ENCODE results near the gene NYAP1. TPM values are rescaled to one million over a fixed set of nuclear protein-coding genes. Genes with fewer than 3 reads are reported as not detected.
"Not testable (repeated sequence)": the region's sequence is repeated elsewhere in the genome, so short reads cannot be mapped to it uniquely, and the experiment has no call there.

NYAP1 gene
- total and polyA plus RNA-seq, 2 of the 8 experiments (the other 6 are each of a cell fraction or from before 2014, with no cell fraction given): 1.9 to 4.6 TPM

GRCh38 chr7:100439244-100439643 is 44.5 kb upstream of the NYAP1 start:
- POLR2A ChIA-PET (ENCODE audit: partially characterized antibody): interaction anchor here (1.0 to 4.7 kb wide), 2 partner anchors 10 to 11 kb away, joined by 3 to 45 read pairs; partner anchors contain the start of genes MEPCE and ZCWPW1

More at GRCh38 chr7:100439244-100439643, 44.5 kb upstream of the NYAP1 start:
- H2AFZ ChIP-seq (ENCODE audit: low read length); H3K4me1 ChIP-seq (replicated peaks in 1 of 4; ENCODE audit: control insufficient read depth in 3 of 4, insufficient read depth in 4 of 4, low read length in 3 of 4); H3K23ac ChIP-seq (ENCODE audit: insufficient read length); H3K18ac ChIP-seq (ENCODE audit: extremely low read depth, low read length); H3K4ac ChIP-seq (replicated peaks; ENCODE audit: insufficient read length, low read depth, low read length); DNase-seq (ENCODE audit: low read depth in 1 of 2, low spot score in 2 of 2); H3K79me1 ChIP-seq (ENCODE audit: low read depth, low read length); H2BK12ac ChIP-seq (ENCODE audit: low read depth, low read length); H3K27me3 ChIP-seq (replicated peaks in 1 of 4; ENCODE audit: control insufficient read depth in 3 of 4, extremely low read depth in 1 of 4, insufficient read depth in 3 of 4, low read length in 3 of 4); H3K36me3 ChIP-seq (ENCODE audit: control insufficient read depth in 2 of 4, insufficient read depth in 4 of 4, low read length in 3 of 4); FAIRE-seq; H3K56ac ChIP-seq (replicated peaks; ENCODE audit: insufficient read length, low read depth, low read length); H3K23me2 ChIP-seq (ENCODE audit: low read depth, low read length); H3K4me2 ChIP-seq (ENCODE audit: insufficient read depth in 1 of 2, low read depth in 2 of 2, low read length in 2 of 2); H2BK15ac ChIP-seq (ENCODE audit: low read length); H4K20me1 ChIP-seq (replicated peaks in 1 of 2; ENCODE audit: control insufficient read depth in 1 of 2, insufficient read depth in 2 of 2, low read length in 2 of 2); H2BK120ac ChIP-seq (replicated peaks; ENCODE audit: low read depth, low read length); H2AK5ac ChIP-seq (ENCODE audit: low read depth, low read length); H4K8ac ChIP-seq (ENCODE audit: extremely low read depth, insufficient read depth, low read length); H4K5ac ChIP-seq (ENCODE audit: insufficient read length, low read depth, low read length); H3K9me3 ChIP-seq (ENCODE audit: insufficient read depth in 2 of 2, low read depth in 1 of 2, low read length in 1 of 2); H3K14ac ChIP-seq (ENCODE audit: insufficient read length); H4K91ac ChIP-seq (replicated peaks; ENCODE audit: insufficient read length, low read length); H3K9ac ChIP-seq (replicated peaks in 1 of 4; ENCODE audit: extremely low read depth in 1 of 4, low read depth in 3 of 4, low read length in 3 of 4); H3K4me3 ChIP-seq (ENCODE audit: extremely low read depth in 1 of 4, insufficient read depth in 2 of 4, low read depth in 3 of 4, low read length in 4 of 4); H3K27ac ChIP-seq (ENCODE audit: low read depth, low read length); H2BK5ac ChIP-seq (ENCODE audit: low read depth, low read length); H2BK20ac ChIP-seq (ENCODE audit: low read length): not testable (repeated sequence)
- 92% methylated on average over 7 of the region's 7 CpGs; no CpG with 5 or more reads in 1 of the 2 experiments for WGBS, 2 experiments (ENCODE audit: extremely low coverage in 1 of 2, insufficient coverage in 1 of 2, insufficient read length in 1 of 2, insufficient replicate concordance in 2 of 2, low coverage in 1 of 2, low lambda C conversion rate in 2 of 2, missing lambda C conversion rate in 1 of 2)
- H3K79me2 ChIP-seq (ENCODE audit: control insufficient read depth in 1 of 2, insufficient read depth in 2 of 2, low read length in 2 of 2): peaks cover 0 to 11% of the 10 kb centered on the region in 2 experiments; a peak in 2 of 4 replicates
- CTCF ChIA-PET (ENCODE audit: partially characterized antibody): interaction anchor here (0.7 to 1.8 kb wide), 3 partner anchors 7 to 120 kb away, joined by 3 to 7 read pairs (median 3); no protein-coding TSS in a partner anchor

Measured in H1 (cell line).